Smooth muscle cell (in vitro differentiated cells): ENCODE measurements around the gene CDCA3. TPM values are rescaled to one million over a fixed set of nuclear protein-coding genes. Genes with fewer than 3 reads are reported as not detected.
A peak's percentile ranks its signal among the peaks of the same experiment; 100 is the strongest.
"Not testable (repeated sequence)": the region's sequence is repeated elsewhere in the genome, so short reads cannot be mapped to it uniquely, and the experiment has no call there.

Experiments
- DNase-seq: peaks from one replicate; lab custom pipeline; 2025; ENCODE audit not compliant: unreplicated experiment; lab: John Stamatoyannopoulos, UW
- H2AFZ ChIP-seq: fragments of 200-600 bp; sonication (generic); 2 replicates; pipeline ENCODE4 v1.6.0; 2016; ENCODE audit warnings: antibody characterized with exemption, low read depth, mild to moderate bottlenecking
- H3F3A ChIP-seq: fragments of 200-600 bp; sonication (generic); 2 replicates; pipeline ENCODE4 v1.6.0; 2017; ENCODE audit warnings: antibody characterized with exemption, low read depth
- H3K27ac ChIP-seq: fragments of 200-600 bp; sonication (generic); 2 replicates; pipeline ENCODE4 v1.5.1; 2016; ENCODE audit warnings: low read depth, mild to moderate bottlenecking
- H3K27me3 ChIP-seq: fragments of 200-600 bp; sonication (generic); 2 replicates; pipeline ENCODE4 v1.6.1; 2016; ENCODE audit warnings: low read depth, mild to moderate bottlenecking
- H3K36me3 ChIP-seq: fragments of 200-600 bp; sonication (generic); 2 replicates; pipeline ENCODE4 v1.5.1; 2016; ENCODE audit warnings: low read depth
- H3K4me1 ChIP-seq: fragments of 200-600 bp; sonication (generic); 2 replicates; pipeline ENCODE4 v1.5.1; 2016; ENCODE audit warnings: low read depth
- H3K4me2 ChIP-seq: fragments of 200-600 bp; sonication (generic); 2 replicates; pipeline ENCODE4 v1.6.0; 2016; ENCODE audit warnings: mild to moderate bottlenecking
- H3K4me3 ChIP-seq: fragments of 200-600 bp; sonication (generic); 2 replicates; pipeline ENCODE4 v1.5.1; 2016; ENCODE audit warnings: mild to moderate bottlenecking
- H3K79me2 ChIP-seq: fragments of 200-600 bp; sonication (generic); 2 replicates; pipeline ENCODE4 v1.6.0; 2016; ENCODE audit warnings: low read depth, mild to moderate bottlenecking
- H3K9ac ChIP-seq: fragments of 200-600 bp; sonication (generic); 2 replicates; pipeline ENCODE4 v1.6.0; 2016; ENCODE audit warnings: low read depth
- H3K9me3 ChIP-seq: fragments of 200-600 bp; sonication (generic); replicated peaks from 2 replicates; pipeline ENCODE4 v1.5.1; 2016; ENCODE audit warnings: low read depth
- H4K20me1 ChIP-seq: fragments of 200-600 bp; sonication (generic); 2 replicates; pipeline ENCODE4 v1.6.0; 2016; ENCODE audit warnings: low read depth
- CTCF ChIP-seq: fragments of 200-600 bp; sonication (generic); IDR thresholded peaks from 2 replicates; pipeline ENCODE4 v1.5.1; 2017; ENCODE audit warnings: borderline replicate concordance, mild to moderate bottlenecking, antibody characterized with exemption; ENCODE audit not compliant: insufficient read depth, poor library complexity, severe bottlenecking
- WGBS: methylation state at CpG from one replicate; pipeline ENCODE4 v1.1.7; 2016; ENCODE audit warnings: low lambda C conversion rate; 5-methylcytosine and 5-hydroxymethylcytosine counted together
- polyA plus RNA-seq: library from polyadenylated mRNA; unstranded; fragments of >200 nt; fragmentation: Nextera tagmentation; extraction: Ambion mirVana; gene quantifications from 2 replicates; pipeline ENCODE4 v1.2.1, GENCODE V29; 2016
- total RNA-seq: library from RNA; depleted of rRNA; stranded (reverse); fragments of >200 nt; gene quantifications from 2 replicates; pipeline ENCODE4 v1.2.3, GENCODE V29; 2014

Gene CDCA3
- total and polyA plus RNA-seq, 2 experiments from 2014 or later, result 5.3 to 10.6 TPM

- TF ChIP-seq CTCF, result no peak
- 93% methylated on average over 6 of the region's 6 CpGs for WGBS
- H3K4me2 ChIP-seq, result no peak overlapping the region
Measured at GRCh38 chr12:6896846-6897435, 45.9 kb upstream of the CDCA3 start.

GRCh38 chr12:6894321-6894720 is 43.2 kb upstream of the CDCA3 start:
- Histone ChIP-seq H3K79me2 (no peaks in the 10 kb centered on the region), H3K4me3 (no peak overlapping the region), H2AFZ (no peak overlapping the region), H4K20me1 (no peaks in the 10 kb centered on the region), H3K36me3 (no peaks in the 10 kb centered on the region), H3K27ac (no peak overlapping the region), H3K27me3 (no peaks in the 10 kb centered on the region), H3K9ac (no peak overlapping the region), H3K9me3 (no peaks in the 10 kb centered on the region), H3K4me2 (no peak overlapping the region), H3K4me1 (peaks cover 11% of the 10 kb centered on the region), H3F3A (no peaks in the 10 kb centered on the region)
- no peak for DNase-seq
- WGBS, result 88% methylated on average over 3 of the region's 3 CpGs
- TF ChIP-seq CTCF, result no peak

More at GRCh38 chr12:6896846-6897435, 45.9 kb upstream of the CDCA3 start:
- Histone ChIP-seq H3K4me1 (no peaks in the 10 kb centered on the region), H3K27me3 (no peaks in the 10 kb centered on the region), H3K9me3 (no peaks in the 10 kb centered on the region), H4K20me1 (no peaks in the 10 kb centered on the region), H3K27ac (no peak overlapping the region), H3K9ac (no peak overlapping the region), H2AFZ (no peak overlapping the region), H3K79me2 (no peaks in the 10 kb centered on the region), H3K4me3 (no peak overlapping the region), H3K36me3 (no peaks in the 10 kb centered on the region), H3F3A (no peaks in the 10 kb centered on the region)
- no peak for DNase-seq

GRCh38 chr12:6892683-6893082 is 41.6 kb upstream of the CDCA3 start:
- H3K27ac ChIP-seq, DNase-seq, H3K4me2 ChIP-seq, H3K9me3 ChIP-seq, H3K4me3 ChIP-seq, H3K36me3 ChIP-seq, H3F3A ChIP-seq, H3K27me3 ChIP-seq, H3K9ac ChIP-seq, H2AFZ ChIP-seq, H4K20me1 ChIP-seq, H3K79me2 ChIP-seq: not testable (repeated sequence)
- 98% methylated on average over 3 of the region's 3 CpGs for WGBS
- peaks cover 11% of the 10 kb centered on the region for H3K4me1 ChIP-seq

- no peaks in the 10 kb centered on the region for H3K79me2 ChIP-seq
- H3K27me3 ChIP-seq, result no peaks in the 10 kb centered on the region
- peak overlapping the region; percentile 96 for H2AFZ ChIP-seq
- H3K36me3 ChIP-seq, result no peaks in the 10 kb centered on the region
- peaks cover 16% of the 10 kb centered on the region for H3K4me1 ChIP-seq
- no peaks in the 10 kb centered on the region for H3K9me3 ChIP-seq
- peak overlapping the region; percentile 90 for H3K27ac ChIP-seq
- no peak for TF ChIP-seq CTCF
- H3K4me3 ChIP-seq, result peak overlapping the region; percentile 59
- 92% methylated on average over 5 of the region's 5 CpGs for WGBS
- H4K20me1 ChIP-seq, result no peaks in the 10 kb centered on the region
- DNase-seq, result no peak
- peak overlapping the region; percentile 96 for H3K4me2 ChIP-seq
- no peaks in the 10 kb centered on the region for H3F3A ChIP-seq
- H3K9ac ChIP-seq, result peak overlapping the region; percentile 82
Measured at GRCh38 chr12:6891646-6892001, 40.5 kb upstream of the CDCA3 start.
